HepG2 (cell line): ENCODE data around the gene USP34. TPM values are rescaled to one million over a fixed set of nuclear protein-coding genes. Genes with fewer than 3 reads are reported as not detected.

Source experiments
- ATAC-seq: fragments of 200-7000 bp; cut with Tn5 transposase; 3 replicates; pipeline ENCODE4 v1.9.1; 2020; ENCODE audit warnings: mild to moderate bottlenecking, moderate library complexity
- BruUV-seq: library from RNA; stranded (reverse); fragments of 400-500 nt; replicated peaks from 2 replicates; lab custom pipeline; 2021; lab: Mats Ljungman, UMichigan
- CTCF ChIA-PET: fragments of 300-600 bp; formaldehyde crosslinking; extraction: SDS; loops from one replicate; lab custom pipeline; 2021; ENCODE audit warnings: low total read pairs, inconsistent platforms, low intra/inter-chr PET ratio; lab: Yijun Ruan, JAX
- POLR2A ChIA-PET: fragments of 350-600 bp; sonication (Branson Sonifier 250); formaldehyde crosslinking; loops from one replicate; lab custom pipeline; 2020; ENCODE audit warnings: antibody characterized with exemption, inconsistent platforms; lab: Yijun Ruan, JAX
- DNase-seq: peaks from one replicate; pipeline ENCODE4 v3.0.0-alpha.2; 2015; ENCODE audit warnings: low spot score
- FAIRE-seq: peaks from 3 replicates; lab custom pipeline; 2011; peaks lifted over from hg19 to GRCh38; lab: Jason Lieb, UNC
- H2AFZ ChIP-seq: one replicate; pipeline ENCODE4 v1.6.1; 2011; ENCODE audit warnings: low read length, inconsistent platforms
- H3K27ac ChIP-seq: fragments of 300-600 bp; 3 replicates; pipeline ENCODE4 v1.8.0; 2011; ENCODE audit warnings: mixed run types, mild to moderate bottlenecking, mixed read lengths, low read length, inconsistent platforms; ENCODE audit not compliant: insufficient read depth; ENCODE audit errors: extremely low read length
- H3K27me3 ChIP-seq, 2 experiments: fragments of 200-600 bp in 1 of 2; 2 replicates in 1 of 2; 3 replicates in 1 of 2; pipeline versions ENCODE4 v1.6.0 to v1.8.0; 2011; ENCODE audit warnings: low read length in 2 of 2, mild to moderate bottlenecking in 2 of 2, moderate library complexity in 2 of 2, inconsistent platforms in 1 of 2; ENCODE audit not compliant: insufficient read depth in 2 of 2, control insufficient read depth in 1 of 2
- H3K36me3 ChIP-seq, 2 experiments: fragments of 200-600 bp in 1 of 2; replicated peaks in 1 of 2; 2 replicates in 1 of 2; 3 replicates in 1 of 2; pipeline versions ENCODE4 v1.5.1 to v1.8.0; 2011; ENCODE audit warnings: low read length in 2 of 2, inconsistent platforms in 1 of 2; ENCODE audit not compliant: insufficient read depth in 2 of 2, control insufficient read depth in 1 of 2
- H3K4me1 ChIP-seq: 2 replicates; pipeline ENCODE4 v1.5.1; 2012; ENCODE audit warnings: low read length, inconsistent platforms; ENCODE audit not compliant: insufficient read depth
- H3K4me2 ChIP-seq: 2 replicates; pipeline ENCODE4 v1.6.0; 2011; ENCODE audit warnings: low read depth, low read length, inconsistent platforms
- H3K4me3 ChIP-seq, 3 experiments: fragments of 200-600 bp in 1 of 3; sonication (generic), shearing (Covaris generic) in 1 of 3; replicated peaks in 1 of 3; 2 replicates each; pipeline ENCODE4 v1.5.1; 2011 to 2016; ENCODE audit warnings: low read length in 3 of 3, inconsistent platforms in 2 of 3, low read depth in 2 of 3, mild to moderate bottlenecking in 2 of 3, control low read depth in 1 of 3, mixed read lengths in 1 of 3; ENCODE audit not compliant: insufficient read depth in 1 of 3
- H3K79me2 ChIP-seq: one replicate; pipeline ENCODE4 v1.6.1; 2011; ENCODE audit warnings: low read length, inconsistent platforms; ENCODE audit not compliant: insufficient read depth
- H3K9ac ChIP-seq: 2 replicates; pipeline ENCODE4 v1.6.0; 2011; ENCODE audit warnings: mild to moderate bottlenecking, low read depth, low read length, inconsistent platforms; ENCODE audit not compliant: insufficient read depth
- H3K9me3 ChIP-seq: 2 replicates; pipeline ENCODE4 v1.5.1; 2012; ENCODE audit warnings: mild to moderate bottlenecking, low read length
- H4K20me1 ChIP-seq: 2 replicates; pipeline ENCODE4 v1.6.0; 2011; ENCODE audit warnings: inconsistent platforms, mild to moderate bottlenecking, low read length, moderate library complexity; ENCODE audit not compliant: insufficient read depth
- DZIP1 ChIP-seq: sonication (generic); formaldehyde crosslinking; IDR thresholded peaks from 2 replicates; pipeline ENCODE4 v1.5.0; 2020; ENCODE audit warnings: mild to moderate bottlenecking, missing genetic modification reagents
- HBP1 ChIP-seq: IDR thresholded peaks from 2 replicates; pipeline ENCODE4 v1.6.1; 2016; ENCODE audit warnings: low read depth, control low read depth
- HIVEP1 ChIP-seq: sonication (generic); formaldehyde crosslinking; IDR thresholded peaks from 2 replicates; pipeline ENCODE4 v1.4.0; 2020; ENCODE audit warnings: mild to moderate bottlenecking, missing genetic modification reagents
- NR2F6 ChIP-seq, 2 experiments: IDR thresholded peaks; 2 replicates each; pipeline ENCODE4 v1.6.1; 2016; ENCODE audit warnings: antibody characterized with exemption in 1 of 2, mild to moderate bottlenecking in 1 of 2
- RBM22 ChIP-seq: fragments of 200-400 bp; formaldehyde crosslinking; optimal IDR thresholded peaks from 2 replicates; pipeline ENCODE3; 2017; ENCODE audit warnings: mild to moderate bottlenecking, low read length, moderate library complexity
- ZNF563 ChIP-seq: sonication (generic); formaldehyde crosslinking; IDR thresholded peaks from 2 replicates; pipeline ENCODE4 v1.8.0; 2022; ENCODE audit warnings: mild to moderate bottlenecking, moderate library complexity, missing genetic modification reagents
- ZNF687 ChIP-seq: sonication (generic); formaldehyde crosslinking; IDR thresholded peaks from 2 replicates; pipeline ENCODE4 v1.5.1; 2020; ENCODE audit warnings: mild to moderate bottlenecking, missing genetic modification reagents, moderate library complexity
- WGBS: methylation state at CpG from one replicate; pipeline ENCODE4 v1.1.6; 2017; ENCODE audit warnings: low lambda C conversion rate; 5-methylcytosine and 5-hydroxymethylcytosine counted together
- in situ Hi-C: cut with HindIII; loops from 2 replicates; pipeline ENCODE4 v1.10.0; 2017; ENCODE audit warnings: low pct_unique_long_range_greater_than_20kb; ENCODE audit not compliant: extremely low pct_ligation_motif_present
- intact Hi-C: fragments of 100-400 bp; cut with micrococcal nuclease; formaldehyde crosslinking; loops from one replicate; pipeline ENCODE4 v1.10.0; 2022; ENCODE audit not compliant: unreplicated experiment
- polyA plus RNA-seq, 8 experiments: library from polyadenylated mRNA; depleted of rRNA in 3 of 8; stranded (reverse) in 7 of 8; unstranded in 1 of 8; fragments of >200 nt; fragmentation: Illumina TruSeq in 4 of 8; extraction: Trizol in 4 of 8; gene quantifications; 2 replicates each; pipeline versions ENCODE4 v1.2.1 to v1.2.3, GENCODE V29; 2011 to 2016; ENCODE audit warnings: low read depth in 4 of 8, missing spikeins in 1 of 8, mixed read lengths in 1 of 8; ENCODE audit not compliant: insufficient read depth in 1 of 8
- total RNA-seq, 5 experiments: library from RNA; depleted of rRNA; stranded (reverse); fragments of >200 nt; fragmentation: Illumina TruSeq; extraction: Trizol; gene quantifications; 2 replicates each; pipeline ENCODE4 v1.2.3, GENCODE V29; 2016; ENCODE audit warnings: low read depth in 1 of 5
- TF ChIP-seq, protein P1 (sequence below): sonication (generic); formaldehyde crosslinking; IDR thresholded peaks from 2 replicates; pipeline ENCODE4 v1.5.0; 2020; ENCODE audit warnings: missing genetic modification reagents
- TF ChIP-seq, protein P2 (sequence below): IDR thresholded peaks from 2 replicates; pipeline ENCODE4 v1.6.1; 2016; ENCODE audit warnings: missing compliant biosample characterization, missing genetic modification reagents, borderline replicate concordance

Gene USP34
- total and polyA plus RNA-seq, 2 of the 13 experiments (the other 11 are each of a cell fraction or from before 2014, with no cell fraction given) = 99.2 to 100 TPM

- intact Hi-C loops = no loop called here
- no peak for DNase-seq
- H3K9me3 ChIP-seq = 0 out of 2 replicates have a peak, but pooled peaks cover 5% of the 10 kb centered on the region
- in situ Hi-C loops = no loop called here
- no peaks in the 10 kb centered on the region for H3K27me3 ChIP-seq
- no peak overlapping the region for H3K4me3 ChIP-seq
- peaks cover 2 to 6% of the 10 kb centered on the region in 2 experiments; a peak in 2 of 5 replicates for H3K36me3 ChIP-seq
- no peak overlapping the region for H3K9ac ChIP-seq
- POLR2A ChIA-PET = interaction anchor here (1.3 kb wide), 1 partner anchor 33 kb away, joined by 5 read pairs; no protein-coding TSS in a partner anchor
- peaks cover 90% of the 10 kb centered on the region for H4K20me1 ChIP-seq
- H3K79me2 ChIP-seq = peaks cover 93% of the 10 kb centered on the region
- H3K27ac ChIP-seq = no peak overlapping the region
- FAIRE-seq = no peak
- peaks cover 90% of the 10 kb centered on the region for H3K4me1 ChIP-seq
- 80% methylated on average over 6 of the region's 7 CpGs for WGBS
- H2AFZ ChIP-seq = no peak overlapping the region
- H3K4me2 ChIP-seq = no peak overlapping the region
- ATAC-seq = peak; percentile 46
- BruUV-seq = no TSS peak
- CTCF ChIA-PET = no interaction called here
- TF ChIP-seq DZIP1 = 0 out of 2 replicates have a peak, but pooled peaks have one; percentile 47
- TF ChIP-seq, protein P1, sequence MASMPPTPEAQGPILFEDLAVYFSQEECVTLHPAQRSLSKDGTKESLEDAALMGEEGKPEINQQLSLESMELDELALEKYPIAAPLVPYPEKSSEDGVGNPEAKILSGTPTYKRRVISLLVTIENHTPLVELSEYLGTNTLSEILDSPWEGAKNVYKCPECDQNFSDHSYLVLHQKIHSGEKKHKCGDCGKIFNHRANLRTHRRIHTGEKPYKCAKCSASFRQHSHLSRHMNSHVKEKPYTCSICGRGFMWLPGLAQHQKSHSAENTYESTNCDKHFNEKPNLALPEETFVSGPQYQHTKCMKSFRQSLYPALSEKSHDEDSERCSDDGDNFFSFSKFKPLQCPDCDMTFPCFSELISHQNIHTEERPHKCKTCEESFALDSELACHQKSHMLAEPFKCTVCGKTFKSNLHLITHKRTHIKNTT (CRISPR knock-in tag) = no peak
- TF ChIP-seq HIVEP1 (CRISPR knock-in tag) = no peak; the same call in 1 of the 2 replicates
- TF ChIP-seq HBP1 (CRISPR knock-in tag) = no peak
- no peak for TF ChIP-seq ZNF563 (CRISPR knock-in tag)
- TF ChIP-seq RBM22 = peak; percentile 32
- no peak for TF ChIP-seq NR2F6 (IDR thresholded peaks at IDR 0.05)
- TF ChIP-seq NR2F6 (CRISPR knock-in tag; IDR thresholded peaks at IDR 0.05) = no peak
- TF ChIP-seq, protein P2, sequence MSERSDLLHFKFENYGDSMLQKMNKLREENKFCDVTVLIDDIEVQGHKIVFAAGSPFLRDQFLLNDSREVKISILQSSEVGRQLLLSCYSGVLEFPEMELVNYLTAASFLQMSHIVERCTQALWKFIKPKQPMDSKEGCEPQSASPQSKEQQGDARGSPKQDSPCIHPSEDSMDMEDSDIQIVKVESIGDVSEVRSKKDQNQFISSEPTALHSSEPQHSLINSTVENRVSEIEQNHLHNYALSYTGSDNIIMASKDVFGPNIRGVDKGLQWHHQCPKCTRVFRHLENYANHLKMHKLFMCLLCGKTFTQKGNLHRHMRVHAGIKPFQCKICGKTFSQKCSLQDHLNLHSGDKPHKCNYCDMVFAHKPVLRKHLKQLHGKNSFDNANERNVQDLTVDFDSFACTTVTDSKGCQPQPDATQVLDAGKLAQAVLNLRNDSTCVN (CRISPR knock-in tag) = no peak
- peak; percentile 44 for TF ChIP-seq ZNF687
Measured at GRCh38 chr2:61439241-61440002, 31.5 kb downstream of the USP34 start.
